ENCODE measurements around the gene C10orf90. TPM values are rescaled to one million over a fixed set of nuclear protein-coding genes. Genes with fewer than 3 reads are reported as not detected.

Gene C10orf90
- total RNA-seq, 1 experiment from 2014 or later: not detected

DNA sequence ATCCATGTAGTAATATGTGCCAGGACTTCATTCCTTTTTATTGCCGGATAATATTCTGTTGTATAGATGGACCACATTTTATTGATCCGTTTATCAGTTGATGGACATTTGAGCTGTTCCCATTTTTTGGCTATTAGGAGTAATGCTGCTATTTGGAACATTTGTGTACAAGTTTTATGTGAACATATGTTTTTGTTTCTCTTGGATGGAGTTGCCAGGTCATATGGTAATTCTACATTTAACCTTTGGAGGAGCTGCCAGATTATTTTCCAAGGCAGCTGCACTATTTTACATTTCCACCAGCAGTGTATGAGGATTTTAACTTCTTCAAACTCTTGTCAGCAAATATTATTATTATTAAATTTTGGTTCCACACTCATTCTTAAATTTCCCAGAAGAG is 59.2 kb downstream of the C10orf90 start:
- no peak overlapping the region for H3K14ac ChIP-seq (ENCODE audit: insufficient read depth, low read length)
- no CpG with 5 or more reads among the region's 2 CpGs for WGBS (ENCODE audit: extremely low coverage, insufficient read length, low lambda C conversion rate)
- H3K27ac ChIP-seq (ENCODE audit: insufficient read length, low read depth, low read length): no peak overlapping the region
- no peak overlapping the region for H4K8ac ChIP-seq (replicated peaks; ENCODE audit: insufficient read length, low read depth, low read length)
- no peak overlapping the region for H2BK20ac ChIP-seq (ENCODE audit: low read depth, low read length, poor library complexity, severe bottlenecking)
- no peaks in the 10 kb centered on the region for H3K4me1 ChIP-seq (ENCODE audit: insufficient read depth, low read length)
- Mint-ChIP-seq H3K36me3 (ENCODE audit: insufficient read depth in 1 of 3, low read depth in 3 of 3) (no peaks in the 10 kb centered on the region), H3K9me3 (no peaks in the 10 kb centered on the region), H3K27me3 (ENCODE audit: low read depth) (no peaks in the 10 kb centered on the region), H3K4me1 (no peaks in the 10 kb centered on the region), H3K4me3 (no peak overlapping the region), H3K27ac (no peak overlapping the region)
- H3K56ac ChIP-seq (ENCODE audit: insufficient read length, low read depth, low read length): no peak overlapping the region
- DNase-seq: no peak
- no peak overlapping the region for H3T11ph ChIP-seq (ENCODE audit: low read length)
- no peak overlapping the region for H2BK120ac ChIP-seq (ENCODE audit: low read depth, low read length, poor library complexity, severe bottlenecking)
- no peak overlapping the region for H3K18ac ChIP-seq (ENCODE audit: insufficient read length, low read depth, low read length)
- H3K79me1 ChIP-seq (ENCODE audit: insufficient read depth, low read depth, low read length, poor library complexity, severe bottlenecking): no peaks in the 10 kb centered on the region
- no peak overlapping the region for H2BK5ac ChIP-seq (ENCODE audit: insufficient read length, low read length)
- no peak overlapping the region for H3K23ac ChIP-seq (ENCODE audit: insufficient read length, low read depth, low read length)
- no peaks in the 10 kb centered on the region for H3K79me2 ChIP-seq (ENCODE audit: insufficient read depth, low read length)
- TF ChIP-seq, protein P1, sequence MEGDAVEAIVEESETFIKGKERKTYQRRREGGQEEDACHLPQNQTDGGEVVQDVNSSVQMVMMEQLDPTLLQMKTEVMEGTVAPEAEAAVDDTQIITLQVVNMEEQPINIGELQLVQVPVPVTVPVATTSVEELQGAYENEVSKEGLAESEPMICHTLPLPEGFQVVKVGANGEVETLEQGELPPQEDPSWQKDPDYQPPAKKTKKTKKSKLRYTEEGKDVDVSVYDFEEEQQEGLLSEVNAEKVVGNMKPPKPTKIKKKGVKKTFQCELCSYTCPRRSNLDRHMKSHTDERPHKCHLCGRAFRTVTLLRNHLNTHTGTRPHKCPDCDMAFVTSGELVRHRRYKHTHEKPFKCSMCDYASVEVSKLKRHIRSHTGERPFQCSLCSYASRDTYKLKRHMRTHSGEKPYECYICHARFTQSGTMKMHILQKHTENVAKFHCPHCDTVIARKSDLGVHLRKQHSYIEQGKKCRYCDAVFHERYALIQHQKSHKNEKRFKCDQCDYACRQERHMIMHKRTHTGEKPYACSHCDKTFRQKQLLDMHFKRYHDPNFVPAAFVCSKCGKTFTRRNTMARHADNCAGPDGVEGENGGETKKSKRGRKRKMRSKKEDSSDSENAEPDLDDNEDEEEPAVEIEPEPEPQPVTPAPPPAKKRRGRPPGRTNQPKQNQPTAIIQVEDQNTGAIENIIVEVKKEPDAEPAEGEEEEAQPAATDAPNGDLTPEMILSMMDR (conservative IDR thresholded peaks at IDR 0.05): no peak
- no peaks in the 10 kb centered on the region for H3K9me3 ChIP-seq (ENCODE audit: control insufficient read depth, low read depth, low read length)
- no peaks in the 10 kb centered on the region for H4K20me1 ChIP-seq (ENCODE audit: control insufficient read depth, insufficient read depth, insufficient read length)
- no peaks in the 10 kb centered on the region for H3K23me2 ChIP-seq (ENCODE audit: insufficient read length, low read depth, low read length, poor library complexity, severe bottlenecking)
- no peaks in the 10 kb centered on the region for H3K27me3 ChIP-seq (ENCODE audit: insufficient read depth, low read length)
- H4K91ac ChIP-seq (ENCODE audit: insufficient read length, low read depth, low read length): no peak overlapping the region
- H3K4ac ChIP-seq (ENCODE audit: low read depth, low read length): no peak overlapping the region
- no peak overlapping the region for H2AK5ac ChIP-seq (ENCODE audit: insufficient read length, low read length)
- H2BK12ac ChIP-seq (ENCODE audit: insufficient read length, low read depth, low read length): no peak overlapping the region
- H2BK15ac ChIP-seq (ENCODE audit: low read depth, low read length): no peak overlapping the region
- no peak overlapping the region for H3K9ac ChIP-seq (ENCODE audit: extremely low read depth, insufficient read length, low read length)
- no peak overlapping the region for H4K5ac ChIP-seq (ENCODE audit: insufficient read length, low read depth, low read length)
- no peak overlapping the region for H3K4me2 ChIP-seq (ENCODE audit: insufficient read depth, insufficient read length, low read length)
- H2AFZ ChIP-seq (ENCODE audit: low read length): no peak overlapping the region

Data from H9 (cell line).